H54 (cell line): ENCODE data around the gene TBRG4.
"Not testable (repeated sequence)": the region's sequence is repeated elsewhere in the genome, so short reads cannot be mapped to it uniquely, and the experiment has no call there.

Experiments
- DNase-seq: peaks from one replicate; pipeline ENCODE4 v3.0.0; 2011; ENCODE audit warnings: low spot score, mixed read lengths; ENCODE audit not compliant: insufficient read length
- FAIRE-seq: peaks from 3 replicates; lab custom pipeline; 2011; peaks lifted over from hg19 to GRCh38; lab: Jason Lieb, UNC
- POLR2A ChIP-seq: IDR thresholded peaks from 2 replicates; pipeline ENCODE4 v1.6.1; 2011; ENCODE audit warnings: low read depth, mild to moderate bottlenecking, low read length

The TBRG4 gene

GRCh38 chr7:45111298-45112223 lies at the start of gene TBRG4:
Gene TBRG4, minus strand, starts transcription at chr7:45111697. Its CDS starts 2,460 bp downstream, at chr7:45109237.
- peak; percentile 98 for DNase-seq
- TF ChIP-seq POLR2A = peak; percentile 99
- peak; percentile 70 for FAIRE-seq

DNA sequence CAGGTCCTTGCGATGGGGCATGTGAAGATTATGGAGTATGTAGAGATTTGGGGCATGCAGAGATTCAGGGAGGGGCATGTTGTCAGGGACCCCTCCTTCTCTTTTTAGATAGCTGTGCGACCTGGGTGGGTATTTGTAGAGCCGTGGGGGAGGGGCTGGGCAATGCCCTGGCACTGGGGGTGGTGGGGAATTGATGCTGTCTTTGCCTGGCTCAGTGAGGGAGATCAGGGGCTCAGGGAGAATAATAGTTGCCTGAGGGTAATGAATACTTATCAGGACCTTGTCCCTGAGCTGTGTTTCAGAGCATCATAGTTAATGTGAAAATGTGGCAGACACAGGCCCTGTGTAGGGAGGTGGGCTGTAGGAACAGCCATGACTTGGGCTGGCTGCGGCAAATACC lies 49.6 kb upstream of the TBRG4 start:
- FAIRE-seq = no peak
- no peak for DNase-seq
- TF ChIP-seq POLR2A = no peak

- DNase-seq = no peak
- no peak for TF ChIP-seq POLR2A
- FAIRE-seq = no peak
Measured at GRCh38 chr7:45160417-45160881, 49.0 kb upstream of the TBRG4 start.

GRCh38 chr7:45159296-45159695 lies 47.8 kb upstream of the TBRG4 start:
- no peak for DNase-seq
- FAIRE-seq = no peak
- TF ChIP-seq POLR2A = no peak

- FAIRE-seq (no peak), DNase-seq (no peak)
- no peak for TF ChIP-seq POLR2A
Measured at GRCh38 chr7:45158471-45158870, 47.0 kb upstream of the TBRG4 start.

GRCh38 chr7:45157653-45158401 lies 46.3 kb upstream of the TBRG4 start, which contains the start of gene RAMP3:
Gene RAMP3, plus strand, starts transcription at chr7:45157791. Its CDS starts 38 bp downstream, at chr7:45157829.
- FAIRE-seq (no peak), DNase-seq (no peak)
- TF ChIP-seq POLR2A = no peak

DNA sequence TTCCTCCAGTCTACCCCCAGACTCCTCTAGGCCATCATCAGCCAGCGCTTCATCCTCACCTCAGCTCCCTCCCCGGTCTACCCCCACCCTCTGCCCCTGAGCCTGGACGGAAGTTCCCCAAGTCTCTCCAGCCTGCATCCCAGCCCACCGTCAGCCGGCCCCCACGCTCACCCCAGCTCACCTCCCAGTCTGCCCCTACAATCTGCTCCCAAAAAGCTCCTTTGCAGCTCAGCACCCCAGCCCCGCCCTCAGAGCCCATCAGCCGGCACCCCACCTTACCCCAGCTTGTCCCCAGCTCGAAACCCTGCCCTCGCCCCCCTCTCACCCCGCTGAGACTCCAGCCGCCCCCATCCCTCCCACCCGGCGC lies 45.8 kb upstream of the TBRG4 start:
- FAIRE-seq = no peak
- no peak for TF ChIP-seq POLR2A
- DNase-seq = no peak

- TF ChIP-seq POLR2A = no peak
- FAIRE-seq (no peak), DNase-seq (no peak)
Measured at GRCh38 chr7:45156516-45157272, 45.2 kb upstream of the TBRG4 start.

- DNase-seq (no peak), FAIRE-seq (no peak)
- TF ChIP-seq POLR2A = no peak
Measured at GRCh38 chr7:45155941-45156340, 44.4 kb upstream of the TBRG4 start.

GRCh38 chr7:45155357-45155900 lies 43.9 kb upstream of the TBRG4 start:
- TF ChIP-seq POLR2A = no peak
- DNase-seq (no peak), FAIRE-seq (no peak)

DNA sequence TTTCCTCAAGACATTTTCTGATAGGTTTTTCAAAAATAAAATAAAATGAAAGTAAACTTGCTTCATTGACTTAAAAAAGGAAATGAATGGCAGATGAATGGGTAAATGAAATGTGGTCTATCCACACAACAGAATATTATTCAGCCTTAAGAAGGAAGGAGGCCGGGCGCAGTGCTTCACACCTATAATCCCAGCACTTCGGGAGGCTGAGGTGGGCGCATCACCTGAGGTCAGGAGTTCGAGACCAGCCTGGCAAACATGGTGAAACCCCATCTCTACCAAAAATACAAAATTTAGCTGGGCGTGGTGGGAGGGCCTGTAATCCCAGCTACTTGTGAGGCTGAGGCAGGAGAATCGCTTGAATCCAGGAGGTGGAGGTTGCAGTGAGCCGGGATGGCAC lies 42.4 kb upstream of the TBRG4 start:
- DNase-seq, FAIRE-seq: not testable (repeated sequence)

GRCh38 chr7:45153233-45153632 lies 41.7 kb upstream of the TBRG4 start:
- DNase-seq (no peak), FAIRE-seq (no peak)
- no peak for TF ChIP-seq POLR2A

- no peak for TF ChIP-seq POLR2A
- DNase-seq (no peak), FAIRE-seq (no peak)
Measured at GRCh38 chr7:45151967-45152366, 40.5 kb upstream of the TBRG4 start.
